Measurements from ENCODE around the gene KCNK1.

KCNK1 gene

GRCh38 chr1:233639611-233640010 is 25.7 kb downstream of the KCNK1 start:
- no peak overlapping the region for H3K27ac Mint-ChIP-seq
- H3K27me3 Mint-ChIP-seq (ENCODE audit: low read depth): peaks cover 4% of the 10 kb centered on the region
- no peaks in the 10 kb centered on the region for H3K36me3 Mint-ChIP-seq (ENCODE audit: low read depth)
- H3K9me3 Mint-ChIP-seq: no peaks in the 10 kb centered on the region
- peaks cover 1% of the 10 kb centered on the region for H3K4me1 Mint-ChIP-seq (ENCODE audit: low read depth)
- H3K4me3 Mint-ChIP-seq: no peak overlapping the region

- peaks cover 1% of the 10 kb centered on the region for H3K4me1 Mint-ChIP-seq (ENCODE audit: low read depth)
- no peak overlapping the region for H3K27ac Mint-ChIP-seq
- H3K9me3 Mint-ChIP-seq: no peaks in the 10 kb centered on the region
- peaks cover 4% of the 10 kb centered on the region for H3K27me3 Mint-ChIP-seq (ENCODE audit: low read depth)
- H3K4me3 Mint-ChIP-seq: no peak overlapping the region
- H3K36me3 Mint-ChIP-seq (ENCODE audit: low read depth): no peaks in the 10 kb centered on the region
Measured at GRCh38 chr1:233640179-233640578, 26.3 kb downstream of the KCNK1 start.

- H3K27ac Mint-ChIP-seq: no peak overlapping the region
- no peaks in the 10 kb centered on the region for H3K9me3 Mint-ChIP-seq
- H3K36me3 Mint-ChIP-seq (ENCODE audit: low read depth): no peaks in the 10 kb centered on the region
- H3K4me1 Mint-ChIP-seq (ENCODE audit: low read depth): peaks cover 1% of the 10 kb centered on the region
- H3K27me3 Mint-ChIP-seq (ENCODE audit: low read depth): peaks cover 4% of the 10 kb centered on the region
- H3K4me3 Mint-ChIP-seq: no peak overlapping the region
Measured at GRCh38 chr1:233641029-233641428, 27.1 kb downstream of the KCNK1 start.

GRCh38 chr1:233647073-233647472 is 33.2 kb downstream of the KCNK1 start:
- no peak overlapping the region for H3K27ac Mint-ChIP-seq
- H3K4me1 Mint-ChIP-seq (ENCODE audit: low read depth): no peaks in the 10 kb centered on the region
- H3K36me3 Mint-ChIP-seq (ENCODE audit: low read depth): no peaks in the 10 kb centered on the region
- H3K9me3 Mint-ChIP-seq: no peaks in the 10 kb centered on the region
- no peaks in the 10 kb centered on the region for H3K27me3 Mint-ChIP-seq (ENCODE audit: low read depth)
- H3K4me3 Mint-ChIP-seq: no peak overlapping the region

GRCh38 chr1:233647636-233648035 is 33.7 kb downstream of the KCNK1 start:
- H3K4me1 Mint-ChIP-seq (ENCODE audit: low read depth): no peaks in the 10 kb centered on the region
- no peaks in the 10 kb centered on the region for H3K36me3 Mint-ChIP-seq (ENCODE audit: low read depth)
- H3K4me3 Mint-ChIP-seq: no peak overlapping the region
- no peaks in the 10 kb centered on the region for H3K27me3 Mint-ChIP-seq (ENCODE audit: low read depth)
- H3K27ac Mint-ChIP-seq: no peak overlapping the region
- no peaks in the 10 kb centered on the region for H3K9me3 Mint-ChIP-seq

GRCh38 chr1:233651061-233651460 is 37.2 kb downstream of the KCNK1 start:
- Mint-ChIP-seq H3K9me3 (no peaks in the 10 kb centered on the region), H3K4me3 (no peak overlapping the region), H3K27me3 (ENCODE audit: low read depth) (no peaks in the 10 kb centered on the region), H3K4me1 (ENCODE audit: low read depth) (no peaks in the 10 kb centered on the region), H3K27ac (no peak overlapping the region), H3K36me3 (ENCODE audit: low read depth) (no peaks in the 10 kb centered on the region)

- Mint-ChIP-seq H3K4me1 (ENCODE audit: low read depth) (no peaks in the 10 kb centered on the region), H3K27ac (no peak overlapping the region), H3K36me3 (ENCODE audit: low read depth) (no peaks in the 10 kb centered on the region), H3K4me3 (no peak overlapping the region), H3K9me3 (no peaks in the 10 kb centered on the region), H3K27me3 (ENCODE audit: low read depth) (no peaks in the 10 kb centered on the region)
Measured at GRCh38 chr1:233651563-233652233, 37.8 kb downstream of the KCNK1 start.

GRCh38 chr1:233652526-233652925 is 38.6 kb downstream of the KCNK1 start:
- H3K27me3 Mint-ChIP-seq (ENCODE audit: low read depth): peaks cover 3% of the 10 kb centered on the region
- no peak overlapping the region for H3K4me3 Mint-ChIP-seq
- H3K9me3 Mint-ChIP-seq: no peaks in the 10 kb centered on the region
- no peaks in the 10 kb centered on the region for H3K36me3 Mint-ChIP-seq (ENCODE audit: low read depth)
- no peak overlapping the region for H3K27ac Mint-ChIP-seq
- H3K4me1 Mint-ChIP-seq (ENCODE audit: low read depth): no peaks in the 10 kb centered on the region

- no peaks in the 10 kb centered on the region for H3K9me3 Mint-ChIP-seq
- H3K36me3 Mint-ChIP-seq (ENCODE audit: low read depth): no peaks in the 10 kb centered on the region
- peaks cover 3% of the 10 kb centered on the region for H3K27me3 Mint-ChIP-seq (ENCODE audit: low read depth)
- H3K4me3 Mint-ChIP-seq: no peak overlapping the region
- H3K27ac Mint-ChIP-seq: no peak overlapping the region
- no peaks in the 10 kb centered on the region for H3K4me1 Mint-ChIP-seq (ENCODE audit: low read depth)
Measured at GRCh38 chr1:233654658-233655280, 40.9 kb downstream of the KCNK1 start.

- H3K4me3 Mint-ChIP-seq: no peak overlapping the region
- peaks cover 3% of the 10 kb centered on the region for H3K27me3 Mint-ChIP-seq (ENCODE audit: low read depth)
- no peaks in the 10 kb centered on the region for H3K4me1 Mint-ChIP-seq (ENCODE audit: low read depth)
- no peak overlapping the region for H3K27ac Mint-ChIP-seq
- no peaks in the 10 kb centered on the region for H3K36me3 Mint-ChIP-seq (ENCODE audit: low read depth)
- no peaks in the 10 kb centered on the region for H3K9me3 Mint-ChIP-seq
Measured at GRCh38 chr1:233655301-233655740, 41.4 kb downstream of the KCNK1 start.

- H3K27ac Mint-ChIP-seq: no peak overlapping the region
- no peaks in the 10 kb centered on the region for H3K36me3 Mint-ChIP-seq (ENCODE audit: low read depth)
- H3K4me3 Mint-ChIP-seq: no peak overlapping the region
- H3K27me3 Mint-ChIP-seq (ENCODE audit: low read depth): peaks cover 3% of the 10 kb centered on the region
- H3K9me3 Mint-ChIP-seq: no peaks in the 10 kb centered on the region
- no peaks in the 10 kb centered on the region for H3K4me1 Mint-ChIP-seq (ENCODE audit: low read depth)
Measured at GRCh38 chr1:233656032-233656635, 42.2 kb downstream of the KCNK1 start.

- no peaks in the 10 kb centered on the region for H3K9me3 Mint-ChIP-seq
- H3K36me3 Mint-ChIP-seq (ENCODE audit: low read depth): no peaks in the 10 kb centered on the region
- no peak overlapping the region for H3K27ac Mint-ChIP-seq
- H3K4me1 Mint-ChIP-seq (ENCODE audit: low read depth): no peaks in the 10 kb centered on the region
- peaks cover 3% of the 10 kb centered on the region for H3K27me3 Mint-ChIP-seq (ENCODE audit: low read depth)
- H3K4me3 Mint-ChIP-seq: no peak overlapping the region
Measured at GRCh38 chr1:233656687-233657086, 42.8 kb downstream of the KCNK1 start.

- Mint-ChIP-seq H3K36me3 (ENCODE audit: low read depth) (no peaks in the 10 kb centered on the region), H3K4me3 (no peak overlapping the region), H3K27me3 (ENCODE audit: low read depth) (peaks cover 3% of the 10 kb centered on the region), H3K27ac (no peak overlapping the region), H3K4me1 (ENCODE audit: low read depth) (no peaks in the 10 kb centered on the region), H3K9me3 (no peaks in the 10 kb centered on the region)
Measured at GRCh38 chr1:233657466-233657865, 43.6 kb downstream of the KCNK1 start.

GRCh38 chr1:233659495-233659894 is 45.6 kb downstream of the KCNK1 start:
- H3K36me3 Mint-ChIP-seq (ENCODE audit: low read depth): no peaks in the 10 kb centered on the region
- no peaks in the 10 kb centered on the region for H3K9me3 Mint-ChIP-seq
- H3K4me3 Mint-ChIP-seq: no peak overlapping the region
- H3K27ac Mint-ChIP-seq: no peak overlapping the region
- no peaks in the 10 kb centered on the region for H3K4me1 Mint-ChIP-seq (ENCODE audit: low read depth)
- H3K27me3 Mint-ChIP-seq (ENCODE audit: low read depth): peaks cover 3% of the 10 kb centered on the region

Data from T-helper 1 cell treated with Interleukin-12 subunit alpha and Interleukin-12 subunit beta and Interleukin-4 antibody, amounts not matched to agents 30 μg/mL and 1 μg/mL, for 36 hours (primary cell).